ENCODE measurements around the gene TPR.
A peak's percentile ranks its signal among the peaks of the same experiment; 100 is the strongest.
"Not testable (repeated sequence)": the region's sequence is repeated elsewhere in the genome, so short reads cannot be mapped to it uniquely, and the experiment has no call there.

The TPR gene

GRCh38 chr1:186375152-186375928 lies at the start of gene TPR, which contains the start of gene ODR4:
TPR (minus strand) TSS chr1:186375253; CDS start chr1:186375028, 225 bp downstream.
ODR4 (plus strand) TSS chr1:186375838; CDS start chr1:186379786, 3,948 bp downstream.
- DNase-seq (ENCODE audit: low spot score), result peak; percentile 94

DNA sequence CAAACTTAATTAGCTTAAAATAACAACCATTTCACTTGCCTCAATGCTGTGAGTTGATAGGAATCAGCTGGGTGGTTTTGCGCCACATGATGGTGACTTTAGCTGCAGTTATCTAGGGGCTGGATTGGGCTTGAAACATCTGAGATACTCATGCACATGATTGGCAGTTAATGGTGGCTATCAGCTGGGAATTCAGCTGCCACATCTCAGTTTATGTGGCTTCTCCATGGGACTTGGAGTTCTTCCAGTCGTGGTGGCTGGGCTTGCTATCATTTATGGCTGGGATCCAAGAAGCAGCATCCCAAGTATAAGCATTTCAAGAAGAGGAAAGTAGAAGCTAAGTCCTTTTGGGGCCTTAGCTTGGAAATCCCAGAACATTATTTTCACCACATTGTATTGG lies 49.5 kb upstream of the TPR start:
- no peak for DNase-seq (ENCODE audit: low spot score)

DNA sequence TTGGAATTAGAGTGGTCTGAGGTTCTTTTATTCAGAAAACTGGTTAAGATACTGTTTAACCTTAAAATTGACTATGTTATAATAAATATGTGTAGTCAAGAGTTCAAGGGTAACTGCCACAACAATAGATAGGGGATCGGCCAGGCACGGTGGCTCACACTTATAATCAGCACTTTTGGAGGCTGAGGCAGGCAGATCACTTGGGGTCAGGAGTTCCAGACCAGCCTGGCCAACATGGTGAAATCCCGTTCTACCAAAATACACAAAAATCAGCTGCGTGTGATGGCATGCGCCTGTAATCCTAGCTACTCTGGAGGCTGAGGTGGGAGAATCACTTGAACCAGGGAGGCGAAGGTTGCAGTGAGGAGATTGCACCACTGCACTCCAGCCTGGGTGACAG lies 46.4 kb upstream of the TPR start:
- no peak for DNase-seq (ENCODE audit: low spot score)

- no peak for DNase-seq (ENCODE audit: low spot score)
Observed at GRCh38 chr1:186420923-186421322, 45.9 kb upstream of the TPR start.

DNA sequence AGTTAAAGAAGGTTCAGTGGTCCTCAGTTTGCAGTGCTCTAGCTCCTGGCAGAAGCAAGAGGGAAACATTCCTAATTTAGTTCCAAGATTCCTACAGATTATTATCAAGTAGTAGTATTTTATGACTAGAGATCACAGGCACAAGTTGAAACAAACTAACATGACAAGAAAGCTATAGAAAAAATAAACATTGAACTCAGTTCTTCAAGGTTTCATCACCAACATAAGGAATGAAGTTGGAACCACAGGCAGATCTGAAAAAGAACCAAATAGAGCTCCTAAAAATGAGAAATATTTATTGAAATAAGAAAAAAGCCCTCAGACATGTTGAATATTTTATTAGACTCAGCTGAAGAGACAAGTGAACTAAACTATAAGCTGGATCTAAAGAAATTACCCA lies 45.3 kb upstream of the TPR start:
- no peak for DNase-seq (ENCODE audit: low spot score)

DNA sequence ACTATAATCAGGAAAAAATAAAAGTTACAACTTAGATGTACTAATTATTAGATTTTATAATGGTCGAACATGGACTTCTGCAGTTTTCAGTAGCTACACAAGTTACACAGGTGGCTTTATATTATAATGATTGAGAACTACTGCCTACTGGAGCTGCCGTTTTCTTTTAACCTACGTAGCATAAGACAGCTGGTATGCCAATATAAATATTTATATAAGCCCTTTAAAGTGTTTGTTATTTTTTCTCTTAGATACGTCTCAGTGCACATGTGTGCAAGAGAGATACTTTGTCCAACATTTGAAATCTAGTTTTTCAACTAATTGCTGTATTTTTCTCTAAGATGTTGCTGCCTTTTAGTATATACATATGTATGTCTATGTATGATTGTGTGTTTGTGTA lies 43.5 kb upstream of the TPR start:
- no peak for DNase-seq (ENCODE audit: low spot score)

DNA sequence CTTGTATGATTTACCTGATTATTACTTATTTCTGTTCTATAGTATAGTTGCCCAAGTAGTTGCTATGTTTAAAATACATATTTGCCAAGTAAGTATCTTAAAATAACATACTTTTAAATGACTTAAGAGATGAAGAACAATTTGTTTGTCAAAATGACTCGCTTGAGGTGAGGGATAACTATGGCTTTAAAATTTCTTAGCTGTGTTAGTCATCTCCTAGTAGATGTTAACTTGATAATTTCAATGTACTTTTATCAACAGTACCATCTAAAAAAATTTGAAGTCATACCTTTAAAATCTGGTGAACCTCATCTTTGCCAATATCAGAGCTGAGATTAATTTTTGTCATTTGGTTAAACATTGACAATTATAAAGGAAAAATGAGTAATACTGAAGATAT lies 38.3 kb upstream of the TPR start:
- no peak for DNase-seq (ENCODE audit: low spot score)

DNA sequence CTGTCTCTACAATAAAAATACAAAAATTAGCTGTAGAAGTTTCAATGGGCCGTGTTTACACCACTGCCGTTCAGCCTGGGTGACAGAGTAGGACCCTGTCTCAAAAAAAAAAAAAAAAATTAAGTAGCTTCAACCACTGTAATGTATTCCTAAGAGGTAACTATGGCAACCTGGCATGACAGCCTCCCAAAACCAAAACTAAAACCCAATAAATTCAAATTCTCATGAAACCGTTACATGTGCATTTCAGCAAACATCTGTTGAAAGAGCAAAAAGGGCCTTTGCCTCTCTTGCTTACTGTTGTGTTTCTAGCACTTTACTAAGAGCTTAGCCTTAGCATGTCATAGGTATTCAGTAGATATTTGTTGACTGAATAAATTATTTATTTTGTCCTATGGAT lies 34.0 kb upstream of the TPR start:
- DNase-seq (ENCODE audit: low spot score), result no peak

DNA sequence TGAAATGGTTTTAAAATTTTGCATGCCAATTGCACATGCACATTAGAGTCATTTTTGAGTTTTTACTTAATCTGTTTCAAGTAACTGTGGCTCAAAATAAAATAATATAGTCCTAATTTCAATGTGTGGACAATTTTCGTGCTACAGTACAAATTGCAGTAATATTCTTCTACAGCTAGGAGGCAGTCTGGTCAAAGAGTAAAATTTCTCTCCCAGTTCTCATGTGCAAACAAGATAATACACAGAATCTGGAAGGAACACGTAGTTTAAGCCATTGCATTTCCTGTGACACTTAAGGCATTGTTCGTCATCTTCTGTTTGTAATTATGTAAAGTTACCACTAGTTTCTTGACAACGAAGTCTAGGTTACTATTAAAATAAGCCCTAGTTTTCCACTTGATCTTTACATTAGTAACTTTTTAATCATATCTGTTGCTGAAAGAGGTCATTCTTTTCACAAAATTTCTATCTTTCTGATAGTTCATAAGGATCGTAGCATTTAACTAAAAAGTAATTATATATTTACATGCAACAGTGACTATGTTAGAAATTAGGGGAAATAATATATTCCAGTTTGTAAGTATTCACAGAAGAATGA lies 29.5 kb upstream of the TPR start:
- peak; percentile 35 for DNase-seq (ENCODE audit: low spot score)

DNA sequence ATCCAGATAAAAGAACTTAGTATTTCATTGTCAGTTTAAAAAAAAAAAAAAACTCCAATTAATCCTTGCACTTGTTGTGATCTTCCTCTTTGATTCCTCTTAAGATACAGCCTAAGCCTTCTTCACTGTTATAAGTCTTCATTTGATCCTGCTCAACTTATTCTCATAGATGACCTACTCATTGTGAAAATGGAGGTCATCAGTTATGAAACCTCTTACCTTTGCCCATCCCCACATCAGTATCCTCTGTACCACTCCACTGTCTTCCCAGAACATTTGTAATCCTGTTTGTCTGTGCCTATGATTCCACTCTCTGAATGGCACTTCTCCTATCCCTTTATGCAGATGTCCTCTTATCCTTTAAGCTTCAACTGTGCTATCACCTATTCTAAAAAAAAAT lies 28.6 kb upstream of the TPR start:
- no peak for DNase-seq (ENCODE audit: low spot score)

- DNase-seq (ENCODE audit: low spot score), result not testable (repeated sequence)
Observed at GRCh38 chr1:186401446-186401845, 26.4 kb upstream of the TPR start.

- DNase-seq (ENCODE audit: low spot score), result not testable (repeated sequence)
Observed at GRCh38 chr1:186392711-186393110, 17.7 kb upstream of the TPR start.

DNA sequence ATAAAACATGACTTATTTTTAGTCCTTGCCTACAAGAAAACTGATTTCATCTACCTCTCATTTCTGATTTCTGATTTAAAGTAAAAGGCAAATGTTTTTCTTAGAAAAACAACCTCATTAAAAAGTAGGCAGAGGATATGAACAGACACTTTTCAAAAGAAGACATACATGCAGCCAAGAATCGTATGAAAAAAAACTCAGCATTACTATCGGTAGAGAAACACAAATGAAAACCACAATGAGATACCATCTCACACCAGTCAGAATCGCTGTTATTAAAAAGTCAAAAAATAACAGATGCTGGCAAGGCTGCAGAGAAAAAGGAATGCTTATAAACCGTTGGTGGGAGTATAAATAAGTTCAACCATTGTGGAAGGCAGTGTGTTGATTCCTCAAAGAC lies 16.8 kb upstream of the TPR start:
- DNase-seq (ENCODE audit: low spot score), result no peak

DNA sequence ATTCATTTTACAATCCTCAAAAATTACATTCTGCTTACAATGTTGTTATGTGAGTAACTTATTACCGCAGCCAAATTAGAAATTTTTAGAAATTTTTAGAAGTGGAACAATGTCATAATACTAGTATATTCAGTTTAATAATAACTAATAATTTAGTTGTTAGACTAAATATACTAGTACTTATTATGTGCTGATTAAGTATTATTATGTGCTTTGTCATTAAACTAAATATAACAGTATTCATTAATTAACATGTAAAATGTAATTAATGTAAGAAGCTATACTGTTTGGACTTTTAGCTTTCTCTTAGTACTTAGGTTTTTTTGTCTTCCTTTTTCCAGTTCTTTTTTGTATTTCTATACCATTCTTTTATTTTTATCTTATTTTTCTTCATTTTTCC lies 15.9 kb upstream of the TPR start:
- DNase-seq (ENCODE audit: low spot score), result no peak

DNA sequence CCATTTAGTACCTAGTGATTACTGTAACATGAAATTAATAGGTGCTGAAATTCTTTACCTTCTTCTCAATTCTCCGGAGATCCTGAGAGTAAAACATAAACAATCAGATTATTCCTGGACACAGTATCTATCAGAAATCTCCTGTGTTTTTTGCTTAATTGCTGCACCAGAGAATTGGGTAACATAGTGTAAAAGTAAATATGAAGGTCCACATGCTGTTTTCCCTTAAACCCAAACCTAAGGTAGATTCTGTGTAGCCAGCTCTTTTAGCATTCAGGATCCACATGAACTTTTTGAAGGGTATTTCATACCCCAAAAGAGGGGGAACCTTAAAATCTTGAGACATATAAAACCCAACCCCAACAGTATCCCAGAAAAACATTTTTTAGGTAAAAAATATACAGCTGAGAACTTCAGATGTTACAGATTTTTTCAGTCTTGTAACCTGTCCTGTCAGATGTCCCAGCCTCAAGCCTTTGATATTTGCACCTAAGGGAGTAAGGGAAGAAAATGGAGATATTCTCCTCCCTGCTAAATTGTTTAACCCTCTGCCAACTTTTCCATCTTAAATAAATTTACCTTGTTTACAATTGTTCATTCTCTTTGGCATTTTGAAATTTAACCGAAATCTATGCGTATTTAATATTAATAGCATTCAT lies 11.8 kb upstream of the TPR start:
- no peak for DNase-seq (ENCODE audit: low spot score)

DNA sequence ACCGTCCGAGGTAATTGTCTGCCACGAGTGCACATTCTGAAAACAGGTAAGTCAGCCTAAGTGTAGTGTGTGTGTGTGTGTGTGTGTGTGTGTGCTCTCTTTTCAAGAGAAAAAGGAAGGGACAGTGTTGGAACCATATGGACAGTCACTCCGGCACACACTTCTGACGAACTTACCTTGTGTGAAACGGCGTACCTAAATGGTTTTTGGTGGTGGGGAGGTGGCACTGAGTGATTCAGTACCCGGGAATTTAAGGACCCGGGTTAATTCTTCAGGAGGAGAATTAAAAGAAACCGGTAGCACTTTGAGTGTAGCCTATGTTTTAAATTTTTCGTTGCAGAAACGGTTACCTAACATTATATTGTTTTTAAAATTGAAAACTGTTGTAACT lies 871 bp upstream of the TPR start:
- no peak for DNase-seq (ENCODE audit: low spot score)

DNA sequence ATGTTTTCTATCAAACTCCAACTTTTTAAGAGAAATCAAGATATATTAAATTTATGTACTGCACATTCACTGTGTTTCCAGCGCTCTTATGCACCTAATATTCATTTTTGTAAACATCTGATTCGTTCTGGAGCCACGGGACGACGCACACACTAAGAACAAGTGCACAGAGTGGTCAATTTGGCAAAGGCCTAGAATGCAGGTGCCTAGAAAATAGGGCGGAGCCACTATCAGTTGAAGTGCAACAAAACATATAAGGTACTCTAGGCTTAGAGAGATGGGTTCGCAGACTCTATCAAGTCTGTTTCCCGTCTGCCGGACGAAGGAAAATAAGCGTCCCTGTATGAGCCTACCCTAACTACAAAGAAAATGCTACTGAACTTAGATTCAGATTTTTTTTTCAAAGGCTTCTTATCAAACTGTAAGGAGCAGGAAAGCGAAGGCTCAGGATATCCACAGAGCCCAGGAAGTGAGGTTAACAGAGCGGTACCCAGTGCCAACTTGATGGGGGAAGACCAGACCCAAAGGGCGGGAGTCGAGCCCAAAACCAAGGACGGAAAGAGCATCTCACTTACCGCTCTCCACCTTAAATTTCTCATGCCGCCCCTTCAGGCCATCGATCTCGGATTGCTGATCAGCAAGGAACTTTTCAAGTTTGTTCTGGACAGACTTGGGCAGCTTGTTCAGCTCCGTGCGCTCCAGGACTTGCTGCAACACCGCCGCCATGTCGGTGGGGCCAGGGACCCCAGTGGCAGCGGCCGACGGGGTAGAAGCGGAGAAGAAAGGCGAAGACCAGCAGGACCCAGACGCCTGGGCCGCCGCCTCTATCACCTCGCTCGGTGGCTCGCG lies 526 bp downstream of the TPR start:
- peak; percentile 40 for DNase-seq (ENCODE audit: low spot score)

DNA sequence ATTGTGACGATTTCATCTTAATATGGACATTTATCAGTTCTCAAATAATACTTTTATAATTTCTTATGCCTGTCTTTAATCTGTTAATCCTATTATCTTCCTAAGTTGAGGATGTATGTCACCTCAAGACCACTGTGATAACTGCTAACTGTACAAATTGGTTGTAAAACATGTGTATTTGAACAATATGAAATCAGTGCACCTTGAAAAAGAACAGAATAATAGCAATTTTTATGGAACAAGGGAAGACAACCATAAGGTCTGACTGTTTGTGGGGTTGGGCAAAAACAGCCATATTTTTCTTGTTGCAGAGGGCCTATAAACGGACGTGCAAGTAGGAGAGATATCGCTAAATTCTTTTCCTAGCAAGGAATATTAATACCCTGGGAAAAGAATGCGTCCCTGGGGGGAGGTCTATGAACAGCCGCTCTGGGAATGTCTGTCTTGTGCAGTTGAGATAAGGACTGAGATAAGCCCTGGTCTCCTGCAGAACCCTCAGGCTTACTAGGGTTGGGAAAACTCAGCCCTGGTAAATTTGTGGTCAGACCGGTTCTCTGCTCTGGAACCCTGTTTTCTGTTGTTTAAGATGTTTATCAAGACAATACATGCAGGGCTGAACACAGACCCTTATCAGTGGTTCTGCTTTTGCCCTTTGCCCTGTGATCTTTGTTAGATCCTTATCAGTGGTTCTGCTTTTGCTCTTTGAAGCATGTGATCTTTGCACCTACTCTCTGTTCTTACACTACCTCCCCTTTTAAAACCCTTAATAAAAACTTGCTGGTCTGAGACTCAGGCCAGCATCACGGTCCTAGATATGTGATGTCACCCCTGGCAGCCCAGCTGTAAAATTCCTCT lies 27.0 kb downstream of the TPR start:
- DNase-seq (ENCODE audit: low spot score), result not testable (repeated sequence)

DNA sequence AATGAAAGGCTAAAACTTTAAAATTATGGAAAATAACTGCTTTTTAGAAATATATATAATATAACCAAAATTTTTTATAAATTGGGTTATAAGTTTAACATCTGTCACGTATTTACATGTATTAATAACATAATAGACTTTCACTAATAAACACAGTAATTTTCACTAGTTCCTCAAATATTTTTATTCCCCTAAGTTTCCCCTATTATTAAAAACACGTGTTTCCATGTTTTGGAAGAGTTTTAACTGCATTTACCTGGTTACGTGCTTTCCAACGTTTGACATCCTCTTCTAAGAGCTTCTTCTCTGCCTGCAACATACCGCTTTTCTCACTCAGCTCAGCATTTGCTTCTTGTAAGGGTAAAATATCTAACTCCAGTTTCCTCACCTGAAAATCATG lies 34.3 kb downstream of the TPR start:
- no peak for DNase-seq (ENCODE audit: low spot score)

- DNase-seq (ENCODE audit: low spot score), result no peak
Observed at GRCh38 chr1:186337554-186337953, 37.5 kb downstream of the TPR start.

GRCh38 chr1:186330758-186331157 lies 44.3 kb downstream of the TPR start:
- no peak for DNase-seq (ENCODE audit: low spot score)
